ENCODE measurements around the gene DDX51. TPM values are rescaled to one million over a fixed set of nuclear protein-coding genes. Genes with fewer than 3 reads are reported as not detected.

DDX51 gene
- total RNA-seq, 3 donors from 2014 or later, result 11.2 to 16.7 (median 16.4) TPM

DNA sequence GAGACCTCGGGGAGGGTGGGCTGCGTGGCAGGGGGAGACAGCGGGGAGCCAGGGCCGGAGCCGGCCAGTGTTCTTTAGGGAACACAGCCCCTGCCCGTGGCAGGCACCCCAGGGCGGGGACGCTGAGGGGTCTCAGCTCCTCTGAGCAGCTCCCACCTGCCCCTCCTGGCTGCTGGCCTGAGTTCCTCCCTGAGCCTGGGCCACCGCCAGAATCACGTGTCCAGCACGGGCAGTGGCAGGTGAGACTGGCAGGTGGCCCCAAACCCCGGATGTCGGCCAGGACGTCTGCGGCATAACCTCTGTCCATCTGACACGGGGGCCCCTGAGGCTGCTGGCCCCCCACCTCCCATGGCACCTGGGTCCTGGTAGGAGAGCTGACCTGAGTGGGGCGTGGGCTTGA is 25.3 kb upstream of the DDX51 start:
- H3K36me3 ChIP-seq, result no peaks in the 10 kb centered on the region
- intact Hi-C loops (cut with DNase I; ENCODE audit: low total_unique reads), result no loop called here
- H3K27me3 ChIP-seq, result peaks cover 0 to 55% of the 10 kb centered on the region in 2 donors
- no peaks in the 10 kb centered on the region for H3K4me1 ChIP-seq
- TF ChIP-seq POLR2A (IDR thresholded peaks at IDR 0.05), result no peak
- TF ChIP-seq, protein P1, sequence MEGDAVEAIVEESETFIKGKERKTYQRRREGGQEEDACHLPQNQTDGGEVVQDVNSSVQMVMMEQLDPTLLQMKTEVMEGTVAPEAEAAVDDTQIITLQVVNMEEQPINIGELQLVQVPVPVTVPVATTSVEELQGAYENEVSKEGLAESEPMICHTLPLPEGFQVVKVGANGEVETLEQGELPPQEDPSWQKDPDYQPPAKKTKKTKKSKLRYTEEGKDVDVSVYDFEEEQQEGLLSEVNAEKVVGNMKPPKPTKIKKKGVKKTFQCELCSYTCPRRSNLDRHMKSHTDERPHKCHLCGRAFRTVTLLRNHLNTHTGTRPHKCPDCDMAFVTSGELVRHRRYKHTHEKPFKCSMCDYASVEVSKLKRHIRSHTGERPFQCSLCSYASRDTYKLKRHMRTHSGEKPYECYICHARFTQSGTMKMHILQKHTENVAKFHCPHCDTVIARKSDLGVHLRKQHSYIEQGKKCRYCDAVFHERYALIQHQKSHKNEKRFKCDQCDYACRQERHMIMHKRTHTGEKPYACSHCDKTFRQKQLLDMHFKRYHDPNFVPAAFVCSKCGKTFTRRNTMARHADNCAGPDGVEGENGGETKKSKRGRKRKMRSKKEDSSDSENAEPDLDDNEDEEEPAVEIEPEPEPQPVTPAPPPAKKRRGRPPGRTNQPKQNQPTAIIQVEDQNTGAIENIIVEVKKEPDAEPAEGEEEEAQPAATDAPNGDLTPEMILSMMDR (IDR thresholded peaks at IDR 0.05), result no peak
- no peak for TF ChIP-seq POLR2AphosphoS5 (IDR thresholded peaks at IDR 0.05)
- H3K4me3 ChIP-seq, result no peak overlapping the region
- no peaks in the 10 kb centered on the region for H3K9me3 ChIP-seq
- DNase-seq (ENCODE audit: low spot score in 2 of 2), result no peak
- H3K27ac ChIP-seq, result no peak overlapping the region

DNA sequence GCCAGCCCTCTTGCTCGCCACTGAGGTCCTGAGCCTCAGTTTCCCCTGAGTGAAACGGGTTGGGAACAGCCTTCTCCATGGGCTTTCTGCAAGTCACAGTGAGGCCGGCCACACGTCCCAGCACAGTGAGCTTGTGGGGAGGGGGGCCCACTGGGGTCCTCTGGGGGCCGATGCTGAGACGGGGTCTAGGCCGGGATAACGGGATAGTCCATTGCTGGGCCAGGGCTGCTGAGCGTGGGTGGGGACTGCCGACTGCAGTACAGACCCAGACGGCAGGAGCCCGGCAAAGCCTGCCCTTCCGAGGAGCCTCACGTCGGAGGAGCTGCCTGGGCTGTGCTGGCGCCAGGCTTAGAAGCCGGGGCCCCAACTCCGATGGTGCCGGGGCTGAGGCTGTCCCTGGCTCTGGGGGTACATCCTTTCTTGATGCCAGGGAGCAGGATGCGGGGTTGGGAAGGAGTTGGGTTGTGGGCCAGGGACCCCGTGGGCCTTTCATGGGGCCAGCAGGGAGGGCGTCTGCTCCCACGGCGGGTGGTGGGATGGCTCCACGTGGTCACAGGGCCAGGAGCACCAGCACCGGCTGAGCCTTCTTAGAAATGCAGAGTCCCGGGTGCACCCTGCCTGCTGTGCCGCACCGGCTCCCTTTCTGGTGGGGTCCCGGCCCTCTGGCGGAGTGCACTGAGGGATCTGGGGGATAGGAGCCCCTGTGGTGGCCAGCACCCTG is 24.4 kb upstream of the DDX51 start:
- Histone ChIP-seq H3K9me3 (no peaks in the 10 kb centered on the region), H3K27me3 (peaks cover 0 to 55% of the 10 kb centered on the region in 2 donors), H3K4me1 (peaks cover 0 to 1% of the 10 kb centered on the region in 2 donors), H3K4me3 (no peak overlapping the region), H3K27ac (no peak overlapping the region), H3K36me3 (no peaks in the 10 kb centered on the region)
- TF ChIP-seq POLR2A (IDR thresholded peaks at IDR 0.05) (no peak), POLR2AphosphoS5 (IDR thresholded peaks at IDR 0.05) (no peak)
- TF ChIP-seq, protein P1 (IDR thresholded peaks at IDR 0.05), result no peak
- intact Hi-C loops (cut with DNase I; ENCODE audit: low total_unique reads), result no loop called here
- DNase-seq (ENCODE audit: low spot score in 2 of 2), result no peak

DNA sequence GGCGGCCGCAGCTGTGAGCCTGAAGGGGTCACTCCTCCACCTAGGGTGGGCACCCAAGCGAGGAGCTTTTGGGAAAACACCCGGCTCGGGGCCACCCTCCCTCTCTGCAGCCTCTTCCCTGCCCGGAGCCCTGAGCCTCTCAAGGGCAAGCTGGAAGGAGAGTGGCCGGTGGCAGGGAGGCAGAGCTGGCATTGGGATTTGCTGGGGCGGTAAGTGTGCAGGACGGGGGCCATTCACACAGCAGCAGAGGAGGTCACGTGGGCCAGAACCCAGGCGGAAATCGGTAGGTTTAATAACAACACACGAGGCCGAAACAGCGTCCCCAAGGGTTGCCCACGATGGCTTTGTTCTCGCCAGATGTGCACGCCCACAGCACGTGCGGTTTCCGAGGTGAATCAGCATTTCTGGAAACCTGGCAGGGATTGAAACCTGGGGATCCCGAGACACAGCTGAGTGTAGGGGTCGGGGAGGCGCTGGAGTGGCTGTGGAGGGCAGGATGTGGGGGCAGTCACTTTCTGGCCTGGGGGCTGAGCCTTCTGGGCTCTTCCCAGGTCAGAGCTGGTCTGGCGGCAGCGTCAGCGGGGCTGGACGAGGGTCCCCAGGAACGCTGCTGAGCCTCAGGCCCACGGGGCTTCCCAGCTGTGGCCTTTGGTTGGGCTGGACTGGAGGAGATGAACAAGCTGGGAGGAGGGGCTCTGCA is 23.6 kb upstream of the DDX51 start:
- intact Hi-C loops (cut with DNase I; ENCODE audit: low total_unique reads), result no loop called here
- DNase-seq (ENCODE audit: low spot score in 2 of 2), result no peak

DNA sequence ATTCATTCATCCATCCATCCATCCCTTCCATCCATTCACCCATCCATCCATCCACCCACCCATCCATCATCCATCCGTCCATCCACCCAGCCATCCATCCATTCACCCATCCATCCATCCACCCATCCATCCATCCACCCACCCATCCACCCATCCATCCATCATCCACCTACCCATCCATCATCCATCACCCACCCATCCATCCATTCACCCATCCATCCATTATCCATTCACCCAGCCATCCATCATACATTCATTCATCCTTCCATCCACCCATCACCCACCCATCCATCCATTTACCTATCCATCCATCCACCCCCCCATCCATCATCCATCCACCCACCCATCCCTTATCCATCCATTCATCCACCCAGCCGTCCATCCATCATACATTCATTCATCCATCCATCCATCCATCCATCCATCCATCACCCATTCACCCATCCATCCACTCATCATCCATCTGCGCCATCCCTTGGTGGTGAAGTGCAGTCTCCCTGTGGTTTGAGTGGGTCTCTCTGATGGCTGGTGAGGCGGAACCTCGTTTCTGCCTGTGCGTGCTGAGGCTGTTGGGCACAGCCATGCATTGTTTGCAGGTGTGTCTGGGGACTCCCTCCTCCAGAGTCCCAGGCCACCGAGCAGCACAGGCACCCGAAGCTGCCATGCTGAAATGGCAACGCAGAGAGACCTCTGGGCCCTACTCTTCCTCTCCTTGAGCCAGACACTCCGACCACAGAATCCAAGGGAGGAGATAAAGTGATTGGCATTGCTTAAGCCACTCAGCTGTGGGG is 22.9 kb upstream of the DDX51 start:
- H3K4me1 ChIP-seq, result peaks cover 3 to 12% of the 10 kb centered on the region in 2 donors
- H3K36me3 ChIP-seq, result no peaks in the 10 kb centered on the region
- no peaks in the 10 kb centered on the region for H3K9me3 ChIP-seq
- no peak overlapping the region for H3K4me3 ChIP-seq
- H3K27me3 ChIP-seq, result peaks cover 0 to 42% of the 10 kb centered on the region in 2 donors
- intact Hi-C loops (cut with DNase I; ENCODE audit: low total_unique reads), result no loop called here
- TF ChIP-seq POLR2A (IDR thresholded peaks at IDR 0.05), result no peak
- no peak for TF ChIP-seq POLR2AphosphoS5 (IDR thresholded peaks at IDR 0.05)
- TF ChIP-seq, protein P1 (IDR thresholded peaks at IDR 0.05), result no peak
- no peak for DNase-seq (ENCODE audit: low spot score in 2 of 2)
- H3K27ac ChIP-seq, result no peak overlapping the region

More for the DNA sequence above, 23.6 kb upstream of the DDX51 start:
- TF ChIP-seq POLR2A (IDR thresholded peaks at IDR 0.05) (no peak), POLR2AphosphoS5 (IDR thresholded peaks at IDR 0.05) (no peak)
- Histone ChIP-seq H3K27ac (no peak overlapping the region), H3K9me3 (no peaks in the 10 kb centered on the region), H3K36me3 (no peaks in the 10 kb centered on the region), H3K4me3 (no peak overlapping the region), H3K4me1 (peaks cover 0 to 8% of the 10 kb centered on the region in 2 donors), H3K27me3 (peaks cover 0 to 50% of the 10 kb centered on the region in 2 donors)

DNA sequence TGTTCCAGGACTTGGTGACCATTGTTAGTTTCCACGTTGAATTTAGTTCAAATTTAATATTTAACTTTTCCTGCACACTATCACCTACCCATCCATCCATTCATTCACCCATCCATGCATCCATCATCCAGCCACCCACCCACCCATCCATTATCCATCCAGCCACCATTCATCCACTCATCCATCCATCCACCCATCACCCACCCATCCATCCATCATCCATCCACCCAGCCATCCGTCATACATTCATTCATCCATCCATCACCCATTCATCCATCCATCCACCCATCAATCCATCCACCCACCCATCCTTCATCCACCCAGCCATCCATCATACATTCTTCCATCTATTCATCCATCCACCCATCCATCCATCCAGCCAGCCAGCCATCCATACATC is 22.0 kb upstream of the DDX51 start:
- no peak for DNase-seq (ENCODE audit: low spot score in 2 of 2)
- no peak overlapping the region for H3K4me3 ChIP-seq
- intact Hi-C loops (cut with DNase I; ENCODE audit: low total_unique reads), result no loop called here
- no peaks in the 10 kb centered on the region for H3K9me3 ChIP-seq
- H3K36me3 ChIP-seq, result no peaks in the 10 kb centered on the region
- TF ChIP-seq POLR2AphosphoS5 (IDR thresholded peaks at IDR 0.05) (no peak), POLR2A (IDR thresholded peaks at IDR 0.05) (no peak)
- TF ChIP-seq, protein P1 (IDR thresholded peaks at IDR 0.05), result no peak
- H3K27ac ChIP-seq, result no peak overlapping the region
- peaks cover 0 to 33% of the 10 kb centered on the region in 2 donors for H3K27me3 ChIP-seq
- peaks cover 3 to 13% of the 10 kb centered on the region in 2 donors for H3K4me1 ChIP-seq
